KMS-11 (cell line): ENCODE measurements around the gene UNC93B1.

ENCODE experiments used
- H2AFZ ChIP-seq: fragments of 200-600 bp; sonication (generic); 2 replicates; pipeline ENCODE4 v1.6.1; 2016; ENCODE audit warnings: antibody characterized with exemption, mixed run types, low read depth
- H3K27ac ChIP-seq: fragments of 200-600 bp; sonication (generic); 2 replicates; pipeline ENCODE4 v1.6.1; 2016; ENCODE audit warnings: mild to moderate bottlenecking, mixed run types
- H3K27me3 ChIP-seq: fragments of 200-600 bp; sonication (generic); 2 replicates; pipeline ENCODE4 v1.6.1; 2017; ENCODE audit warnings: mild to moderate bottlenecking, low read depth, mixed run types, moderate library complexity; ENCODE audit not compliant: insufficient read depth
- H3K36me3 ChIP-seq: fragments of 200-600 bp; sonication (generic); 2 replicates; pipeline ENCODE4 v1.6.1; 2017; ENCODE audit warnings: mild to moderate bottlenecking, mixed run types; ENCODE audit not compliant: insufficient read depth
- H3K4me1 ChIP-seq: fragments of 200-600 bp; sonication (generic); 2 replicates; pipeline ENCODE4 v1.6.1; 2016; ENCODE audit warnings: mild to moderate bottlenecking, low read depth, mixed run types; ENCODE audit not compliant: poor library complexity, severe bottlenecking
- H3K4me2 ChIP-seq: fragments of 200-600 bp; sonication (generic); 2 replicates; pipeline ENCODE4 v1.7.0; 2016; ENCODE audit warnings: mild to moderate bottlenecking, mixed run types
- H3K4me3 ChIP-seq: fragments of 200-600 bp; sonication (generic); IDR thresholded peaks from 2 replicates; pipeline ENCODE4 v1.6.1; 2017; ENCODE audit warnings: low read depth, low read length, mixed read lengths; ENCODE audit not compliant: insufficient read depth
- H3K79me2 ChIP-seq: fragments of 200-600 bp; sonication (generic); 2 replicates; pipeline ENCODE4 v1.6.1; 2016; ENCODE audit warnings: low read depth, mixed run types; ENCODE audit not compliant: insufficient read depth
- H3K9ac ChIP-seq: fragments of 200-600 bp; sonication (generic); 2 replicates; pipeline ENCODE4 v1.6.1; 2016; ENCODE audit warnings: mild to moderate bottlenecking, mixed run types
- H4K20me1 ChIP-seq: fragments of 200-600 bp; sonication (generic); 2 replicates; pipeline ENCODE4 v1.6.1; 2016; ENCODE audit warnings: mild to moderate bottlenecking, mixed run types; ENCODE audit not compliant: insufficient read depth
- CTCF ChIP-seq: fragments of 200-600 bp; sonication (generic); conservative IDR thresholded peaks from 2 replicates; pipeline ENCODE4 v1.6.1; 2017; ENCODE audit warnings: low read depth, mild to moderate bottlenecking, antibody characterized with exemption, low read length, moderate library complexity, mixed read lengths

UNC93B1 gene

GRCh38 chr11:68014947-68015447 is 11.1 kb upstream of the UNC93B1 start:
- TF ChIP-seq CTCF: no peak
- Histone ChIP-seq H2AFZ (no peak overlapping the region), H3K27ac (no peak overlapping the region), H3K79me2 (no peaks in the 10 kb centered on the region), H3K4me3 (no peak overlapping the region), H3K9ac (no peak overlapping the region), H4K20me1 (no peaks in the 10 kb centered on the region), H3K27me3 (no peaks in the 10 kb centered on the region), H3K4me1 (peaks cover 40% of the 10 kb centered on the region), H3K4me2 (no peak overlapping the region), H3K36me3 (no peaks in the 10 kb centered on the region)

- H3K9ac ChIP-seq: no peak overlapping the region
- H3K4me1 ChIP-seq: peaks cover 47% of the 10 kb centered on the region
- no peak overlapping the region for H2AFZ ChIP-seq
- no peaks in the 10 kb centered on the region for H4K20me1 ChIP-seq
- H3K4me2 ChIP-seq: no peak overlapping the region; the same call in 1 of the 2 replicates
- no peak overlapping the region for H3K4me3 ChIP-seq
- no peak overlapping the region for H3K27ac ChIP-seq
- H3K27me3 ChIP-seq: no peaks in the 10 kb centered on the region
- no peaks in the 10 kb centered on the region for H3K79me2 ChIP-seq
- H3K36me3 ChIP-seq: no peaks in the 10 kb centered on the region
- no peak for TF ChIP-seq CTCF
Observed at GRCh38 chr11:68014157-68014946, 10.5 kb upstream of the UNC93B1 start.

- Histone ChIP-seq H3K4me2 (peak overlapping the region; percentile 39; the same call in 1 of the 2 replicates), H3K27me3 (no peaks in the 10 kb centered on the region), H3K4me1 (peaks cover 53% of the 10 kb centered on the region), H3K9ac (no peak overlapping the region), H3K36me3 (no peaks in the 10 kb centered on the region), H3K4me3 (no peak overlapping the region), H3K27ac (no peak overlapping the region), H3K79me2 (no peaks in the 10 kb centered on the region), H4K20me1 (no peaks in the 10 kb centered on the region), H2AFZ (no peak overlapping the region)
- no peak for TF ChIP-seq CTCF
Observed at GRCh38 chr11:68013611-68014156, 9.8 kb upstream of the UNC93B1 start.

- Histone ChIP-seq H3K36me3 (no peaks in the 10 kb centered on the region), H3K4me1 (peaks cover 60% of the 10 kb centered on the region), H3K9ac (no peak overlapping the region), H3K27me3 (no peaks in the 10 kb centered on the region), H2AFZ (no peak overlapping the region), H3K4me2 (peak overlapping the region; percentile 39; the same call in 1 of the 2 replicates), H3K79me2 (no peaks in the 10 kb centered on the region), H3K27ac (no peak overlapping the region), H4K20me1 (no peaks in the 10 kb centered on the region), H3K4me3 (no peak overlapping the region)
- TF ChIP-seq CTCF: no peak
Observed at GRCh38 chr11:68012843-68013610, 9.1 kb upstream of the UNC93B1 start.
